AG20443 (cell line): ENCODE results near the gene PDCD2L.
A peak's percentile ranks its signal among the peaks of the same experiment; 100 is the strongest.
"Not testable (repeated sequence)": the region's sequence is repeated elsewhere in the genome, so short reads cannot be mapped to it uniquely, and the experiment has no call there.

ENCODE experiments used
- DNase-seq: peaks from one replicate; pipeline ENCODE4 v3.0.0; 2012; ENCODE audit warnings: low spot score, mixed read lengths

Gene PDCD2L

GRCh38 chr19:34469026-34469425 is 64.8 kb downstream of the PDCD2L start:
- not testable (repeated sequence) for DNase-seq

DNA sequence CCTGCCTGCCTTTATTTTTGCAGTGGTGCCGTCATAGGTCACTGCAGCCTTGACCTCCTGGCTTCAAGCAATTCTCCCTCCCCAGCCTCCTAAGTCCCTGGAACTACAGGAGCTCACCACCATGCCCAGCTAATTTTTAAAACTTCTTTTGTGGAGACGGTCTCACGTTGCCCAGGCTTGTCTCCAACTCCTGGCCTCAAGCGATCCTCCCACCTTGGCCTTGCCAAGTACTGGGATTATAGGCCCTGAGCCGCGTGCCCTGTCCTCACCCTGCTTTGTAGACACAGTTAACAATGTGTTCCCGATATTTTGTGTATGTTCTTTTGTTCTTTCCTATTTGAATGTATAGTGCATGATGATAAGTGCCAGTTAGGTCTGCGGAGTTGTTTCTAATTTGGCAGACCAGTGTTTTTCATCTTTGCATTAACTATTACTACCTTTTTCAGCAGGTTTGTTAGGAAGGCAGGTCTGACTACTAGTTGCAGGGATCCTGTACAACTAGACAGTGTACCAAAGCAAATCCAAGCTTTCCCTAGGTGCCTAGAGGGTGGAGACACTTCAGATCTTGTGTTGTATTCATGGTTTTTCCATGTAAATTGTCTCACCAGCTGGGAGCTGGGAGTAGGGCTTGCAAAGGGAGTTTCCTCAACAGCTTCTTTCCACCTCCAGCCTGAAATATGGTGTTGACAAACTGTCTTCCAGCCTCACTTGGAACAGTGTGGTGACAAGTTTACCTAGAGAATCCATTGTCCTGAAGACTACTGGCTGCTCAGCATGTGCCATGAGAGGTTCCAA is 67.9 kb downstream of the PDCD2L start:
- no peak for DNase-seq

DNA sequence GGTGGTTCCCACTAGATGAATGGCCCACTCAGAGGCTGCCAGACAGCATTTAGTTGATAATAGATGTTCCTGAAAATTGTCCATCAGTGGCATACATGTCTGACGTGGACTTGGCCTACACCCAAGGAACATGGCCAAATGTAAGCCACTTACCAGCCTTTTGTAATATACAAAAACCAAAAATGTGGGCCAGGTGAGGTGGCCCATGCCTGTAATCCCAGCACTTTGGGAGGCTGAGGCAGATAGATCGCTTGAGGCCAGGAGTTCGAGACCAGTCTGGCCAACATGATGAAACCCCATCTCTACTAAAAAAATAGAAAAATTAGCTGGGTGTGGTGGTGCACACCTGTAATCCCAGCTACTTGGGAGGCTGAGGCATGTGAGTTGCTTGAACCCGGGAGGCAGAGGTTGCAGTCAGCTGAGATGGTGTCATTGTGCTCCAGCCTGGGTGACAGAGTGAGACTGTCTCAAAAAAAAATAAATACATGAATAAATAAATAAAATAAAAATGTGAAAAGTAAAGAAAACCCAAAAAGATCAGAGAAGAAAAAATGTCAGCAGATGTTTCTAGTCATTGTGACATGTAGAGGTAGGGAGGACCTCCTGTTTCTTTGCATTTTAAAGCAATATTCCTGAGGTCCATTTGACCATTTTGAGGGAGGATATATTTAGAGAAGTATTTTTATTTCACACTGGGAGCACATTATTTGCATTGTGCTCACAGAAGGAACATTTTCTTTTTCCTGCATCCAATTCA is 70.2 kb downstream of the PDCD2L start:
- no peak for DNase-seq

- DNase-seq, result peak; percentile 79
These were observed 71.1 kb downstream of the PDCD2L start for GRCh38 chr19:34475026-34475974.
